Measurements from ENCODE around the gene FBLN2.

FBLN2 gene

GRCh38 chr3:13663781-13664535 lies 115.0 kb downstream of the FBLN2 start:
- DNase-seq (ENCODE audit: low read depth in 2 of 2) = no peak

DNA sequence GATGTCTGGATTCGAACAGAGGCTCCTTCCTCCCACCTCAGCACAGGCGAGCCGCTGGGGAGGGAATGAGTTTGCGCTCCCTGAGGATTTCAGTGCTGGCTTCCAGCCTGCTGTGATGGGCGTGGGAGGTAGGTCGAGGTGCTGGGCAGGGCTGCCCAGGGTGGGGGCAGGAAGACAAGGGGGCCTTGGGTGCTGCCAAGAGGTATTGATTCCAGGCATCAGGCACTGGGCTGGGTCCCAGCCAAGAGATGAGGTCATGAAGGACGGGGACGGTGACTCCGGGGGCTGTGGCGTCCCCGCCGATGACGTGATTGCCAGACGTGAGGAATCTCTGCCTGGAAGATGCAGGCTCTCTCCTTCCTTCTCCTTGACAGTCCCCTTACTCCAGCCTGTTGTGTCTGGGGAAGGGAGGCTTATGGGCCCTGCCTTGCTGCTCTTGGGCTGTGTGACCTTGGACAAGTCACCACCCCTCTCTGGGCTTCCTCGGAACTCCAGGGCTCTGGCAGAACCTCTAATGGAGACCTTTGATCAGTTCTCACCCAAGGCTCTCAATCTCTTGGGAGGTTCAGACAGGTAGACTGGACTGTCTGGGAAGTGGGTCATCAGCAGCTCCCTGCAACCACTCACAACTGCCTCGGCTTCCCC lies 116.8 kb downstream of the FBLN2 start:
- DNase-seq (ENCODE audit: low read depth in 2 of 2) = no peak

DNA sequence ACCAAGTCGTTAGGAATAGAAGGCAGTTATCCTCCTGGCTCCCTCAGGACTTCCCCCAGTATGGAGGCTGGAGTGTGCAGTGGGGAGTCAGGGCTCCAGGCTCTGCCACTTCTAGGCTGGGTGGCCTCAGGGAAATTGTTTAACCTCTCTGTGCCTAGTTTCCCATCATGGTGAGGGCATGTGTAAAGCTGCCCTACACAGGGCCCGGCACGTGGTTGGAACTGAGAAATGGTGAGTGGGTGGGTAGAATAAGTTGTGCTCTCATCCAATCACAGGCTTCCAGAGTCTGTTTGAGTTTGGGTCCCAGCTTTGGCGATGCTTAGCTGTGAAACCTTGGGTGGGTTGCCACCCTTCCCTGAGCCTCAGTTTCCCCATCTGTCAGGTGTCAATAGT lies 117.3 kb downstream of the FBLN2 start:
- no peak for DNase-seq (ENCODE audit: low read depth in 2 of 2)

DNA sequence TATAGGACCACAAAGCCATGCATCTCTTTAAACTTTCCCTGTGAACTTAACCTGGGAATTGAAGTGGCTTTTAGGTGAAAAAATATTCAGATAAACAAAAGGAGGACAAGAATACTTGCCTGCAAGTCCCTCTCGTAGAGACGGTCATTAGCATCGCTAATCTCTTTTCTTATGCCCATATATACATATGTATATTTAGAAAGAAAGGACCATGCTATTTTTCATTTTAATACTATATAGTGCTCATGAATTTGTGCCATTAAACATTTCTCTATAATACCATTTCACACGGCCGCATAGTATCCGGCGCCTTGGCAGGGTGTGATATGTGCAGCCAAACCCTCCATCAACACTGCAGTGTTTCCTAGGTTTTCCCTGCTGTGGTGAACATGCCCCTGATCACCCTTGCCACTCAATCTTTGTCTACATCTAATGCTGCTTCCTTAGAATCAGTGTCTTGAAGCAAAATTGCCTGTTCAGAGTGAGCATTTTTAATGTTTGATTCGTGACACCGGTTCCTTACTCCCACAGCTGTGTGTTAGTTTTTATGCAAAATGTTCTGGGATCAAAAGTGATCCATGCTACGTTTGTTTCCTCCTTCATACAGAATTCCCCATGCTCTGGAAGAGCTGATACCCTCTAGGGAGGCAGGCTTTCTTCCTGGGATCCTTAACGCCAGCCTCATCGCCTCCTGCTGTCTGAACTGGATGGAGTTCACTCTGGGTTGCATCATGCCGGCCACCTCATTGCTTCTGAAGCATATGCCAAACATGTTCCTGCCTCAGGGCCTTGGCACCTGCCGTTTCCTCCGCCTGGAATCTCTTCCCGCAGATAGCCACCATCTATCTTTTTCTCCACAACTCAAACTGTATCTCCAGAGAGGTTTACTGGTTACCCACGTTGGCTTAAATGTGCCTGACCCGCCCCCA lies 118.1 kb downstream of the FBLN2 start:
- DNase-seq (ENCODE audit: low read depth in 2 of 2) = no peak

DNA sequence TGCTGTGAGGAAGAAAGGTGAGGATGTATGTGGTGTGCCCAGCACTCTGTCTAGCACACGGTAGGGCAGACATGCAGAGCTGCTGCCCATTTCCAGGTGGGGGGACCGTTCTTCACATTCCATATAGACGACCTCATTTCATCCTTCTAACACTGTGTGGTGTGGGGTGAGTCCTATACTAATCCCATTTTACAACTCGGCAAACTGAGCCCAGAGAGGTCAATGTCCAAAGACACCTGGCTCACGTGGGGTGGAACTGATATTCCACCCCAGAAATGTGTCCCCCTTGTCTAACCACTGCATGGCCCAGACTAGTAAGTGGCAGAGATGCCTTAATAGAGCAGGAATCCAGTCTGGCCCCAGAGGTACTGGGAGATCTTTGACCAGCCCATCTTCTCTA lies 119.2 kb downstream of the FBLN2 start:
- no peak for DNase-seq (ENCODE audit: low read depth in 2 of 2)

- DNase-seq (ENCODE audit: low read depth in 2 of 2) = no peak
Measured at GRCh38 chr3:13669457-13669856, 120.5 kb downstream of the FBLN2 start.

DNA sequence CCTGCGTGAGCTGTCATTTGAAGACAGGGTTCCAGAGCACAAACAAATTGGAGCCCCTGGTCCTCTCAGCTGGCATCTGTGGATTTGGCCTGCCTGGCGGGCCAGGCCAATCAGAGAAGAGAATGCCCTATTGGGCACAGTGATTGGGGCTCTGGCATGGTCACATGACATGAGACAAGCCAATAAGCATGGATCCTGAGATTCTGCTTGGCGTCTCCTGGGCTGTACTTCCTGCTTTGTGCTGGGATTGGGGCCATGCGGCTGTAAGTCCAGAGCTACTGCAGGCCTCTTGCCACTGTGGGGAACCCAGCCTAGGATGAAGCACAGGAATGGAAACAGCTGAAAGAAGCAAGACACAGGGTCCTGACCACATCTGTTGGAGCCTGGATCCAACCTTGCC lies 121.4 kb downstream of the FBLN2 start:
- DNase-seq (ENCODE audit: low read depth in 2 of 2) = no peak

DNA sequence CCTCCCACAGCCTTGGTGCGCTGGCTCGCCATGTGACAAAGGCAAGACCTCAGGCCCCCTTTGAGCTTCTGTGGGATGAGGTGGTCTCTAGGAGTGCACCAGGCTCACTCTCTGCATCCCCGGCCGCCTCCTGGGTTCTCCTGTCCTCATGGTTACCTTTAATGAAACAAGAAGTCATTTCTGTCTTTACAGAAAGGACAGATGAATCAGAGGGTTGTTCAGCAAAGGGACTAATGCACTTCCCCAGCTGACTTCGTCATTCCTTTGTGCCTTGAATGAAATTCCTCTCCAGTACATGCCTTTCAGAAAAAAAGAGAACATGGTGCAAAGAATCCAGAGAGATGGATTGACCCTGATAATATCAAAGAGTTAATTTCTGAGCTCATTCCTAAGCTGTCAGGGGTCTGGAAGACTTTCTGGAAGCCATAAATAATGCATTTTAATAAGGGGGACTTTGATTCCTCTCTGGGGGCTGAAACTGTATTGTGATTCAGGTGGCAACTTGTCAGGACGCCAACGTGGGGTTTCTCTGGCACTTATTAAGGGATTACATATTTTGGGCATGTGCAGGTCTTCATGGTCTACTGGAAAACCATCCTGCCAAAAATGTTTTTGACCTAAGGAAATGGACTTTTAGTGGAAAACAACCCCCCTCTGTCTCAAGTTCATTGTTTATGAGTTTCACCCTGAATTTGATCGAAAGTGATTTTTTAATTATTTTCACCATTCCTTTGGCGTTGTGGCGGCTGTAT lies 122.7 kb downstream of the FBLN2 start:
- DNase-seq (ENCODE audit: low read depth in 2 of 2) = no peak

GRCh38 chr3:13673207-13673606 lies 124.3 kb downstream of the FBLN2 start:
- DNase-seq (ENCODE audit: low read depth in 2 of 2) = no peak

- DNase-seq (ENCODE audit: low read depth in 2 of 2) = no peak
Measured at GRCh38 chr3:13674538-13675185, 125.7 kb downstream of the FBLN2 start.

- DNase-seq (ENCODE audit: low read depth in 2 of 2) = no peak
Measured at GRCh38 chr3:13676356-13677017, 127.6 kb downstream of the FBLN2 start.

GRCh38 chr3:13677272-13677671 lies 128.3 kb downstream of the FBLN2 start:
- DNase-seq (ENCODE audit: low read depth in 2 of 2) = no peak

DNA sequence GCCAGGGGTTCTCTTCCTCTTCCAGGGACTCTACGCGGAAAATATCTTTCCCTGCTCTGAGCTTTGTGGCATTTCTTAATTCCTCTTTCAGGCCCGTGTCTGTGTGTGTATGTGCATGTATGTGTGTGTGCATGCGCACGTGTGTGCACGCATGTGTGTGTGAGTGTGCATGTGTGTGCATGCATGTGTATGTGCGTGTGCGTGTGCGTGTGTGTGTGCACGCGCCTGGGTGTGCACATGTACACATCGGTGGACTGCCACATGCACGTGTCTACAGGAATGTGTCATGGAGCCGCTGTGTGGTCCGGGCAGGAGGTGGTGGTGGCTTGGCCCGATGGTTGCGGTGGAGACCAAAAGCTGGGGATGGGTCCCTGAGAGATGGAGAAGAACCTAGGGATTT lies 133.0 kb downstream of the FBLN2 start:
- DNase-seq (ENCODE audit: low read depth in 2 of 2) = no peak

GRCh38 chr3:13682331-13683013 lies 133.5 kb downstream of the FBLN2 start:
- DNase-seq (ENCODE audit: low read depth in 2 of 2) = no peak

DNA sequence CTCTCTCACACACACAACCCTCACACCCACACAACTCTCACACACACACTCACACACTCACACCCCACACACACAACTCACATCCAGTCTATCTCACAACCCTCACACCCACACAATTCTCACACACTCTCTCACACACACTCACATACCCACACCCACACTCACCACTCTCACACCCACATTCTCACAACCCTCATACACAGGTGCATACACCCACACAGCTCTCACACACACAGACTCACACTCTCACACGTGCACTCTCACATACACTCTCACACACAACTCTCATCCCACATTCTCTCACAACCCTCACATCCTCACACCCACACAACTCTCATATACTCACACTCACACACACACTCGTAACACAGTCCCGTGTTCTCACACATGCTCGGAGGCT lies 134.4 kb downstream of the FBLN2 start:
- no peak for DNase-seq (ENCODE audit: low read depth in 2 of 2)

GRCh38 chr3:13683772-13684171 lies 134.8 kb downstream of the FBLN2 start:
- DNase-seq (ENCODE audit: low read depth in 2 of 2) = no peak

- no peak for DNase-seq (ENCODE audit: low read depth in 2 of 2)
Measured at GRCh38 chr3:13684350-13684749, 135.4 kb downstream of the FBLN2 start.

GRCh38 chr3:13684854-13685253 lies 135.9 kb downstream of the FBLN2 start:
- no peak for DNase-seq (ENCODE audit: low read depth in 2 of 2)

GRCh38 chr3:13685721-13686120 lies 136.8 kb downstream of the FBLN2 start:
- no peak for DNase-seq (ENCODE audit: low read depth in 2 of 2)
